ENCODE data around the gene GMPS. TPM values are rescaled to one million over a fixed set of nuclear protein-coding genes. Genes with fewer than 3 reads are reported as not detected.

Gene GMPS
- total RNA-seq, 6 donors from 2014 or later = 9.4 to 38.0 (median 28.5) TPM

DNA sequence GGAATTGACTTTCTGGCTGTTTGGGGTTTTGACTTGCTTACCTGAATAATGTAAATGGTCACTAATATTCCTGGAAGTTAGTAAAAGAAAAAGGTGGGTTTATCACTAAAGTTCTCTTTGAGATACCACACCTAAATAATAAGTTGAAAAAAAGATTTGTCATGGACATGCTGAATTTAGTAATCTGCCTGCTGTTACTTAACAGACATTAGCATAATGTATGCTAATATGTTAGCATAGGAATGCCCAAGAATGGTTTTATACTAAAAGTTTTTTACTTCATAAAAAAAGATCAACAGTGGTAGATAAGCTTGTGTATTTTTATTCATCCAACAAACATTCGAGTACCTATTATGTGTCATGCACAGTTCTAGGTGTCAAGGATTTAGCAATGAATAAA lies 36.5 kb downstream of the GMPS start:
- H3K36me3 ChIP-seq = peaks cover 6 to 69% (median 23%) of the 10 kb centered on the region in 4 donors

DNA sequence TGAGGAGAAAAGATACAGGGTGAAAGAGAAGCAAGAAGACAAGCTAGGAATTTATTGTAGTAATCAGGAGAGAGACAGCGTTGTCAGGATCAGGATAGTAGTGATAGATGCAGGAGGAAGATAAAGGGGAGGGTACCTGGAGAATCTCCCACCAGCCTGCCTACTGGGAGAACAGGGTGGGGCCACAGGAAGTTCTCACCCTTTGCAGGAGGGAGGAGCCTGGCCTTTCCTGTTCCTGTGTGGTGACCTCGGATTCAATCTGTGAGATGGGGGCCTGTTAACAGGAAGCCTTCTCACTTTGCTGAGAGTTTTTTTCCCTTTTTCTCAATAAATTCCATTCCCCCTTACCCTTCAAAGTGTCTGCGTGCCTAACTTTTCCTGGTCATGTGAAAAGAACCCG lies 37.6 kb downstream of the GMPS start:
- H3K36me3 ChIP-seq = peaks cover 10 to 75% (median 23%) of the 10 kb centered on the region in 4 donors
- ATAC-seq (ENCODE audit: low FRiP score in 2 of 2) (no peak), DNase-seq (no peak)
- no peaks in the 10 kb centered on the region for H3K9me3 ChIP-seq
- H3K4me3 ChIP-seq = no peak overlapping the region
- WGBS, 2 donors = 47 to 72% methylated on average over 4 of the region's 4 CpGs
- TF ChIP-seq EP300 (IDR thresholded peaks at IDR 0.05) (no peak), POLR2AphosphoS5 (IDR thresholded peaks at IDR 0.05) (no peak), POLR2A (IDR thresholded peaks at IDR 0.05) (no peak)
- TF ChIP-seq, protein P1, sequence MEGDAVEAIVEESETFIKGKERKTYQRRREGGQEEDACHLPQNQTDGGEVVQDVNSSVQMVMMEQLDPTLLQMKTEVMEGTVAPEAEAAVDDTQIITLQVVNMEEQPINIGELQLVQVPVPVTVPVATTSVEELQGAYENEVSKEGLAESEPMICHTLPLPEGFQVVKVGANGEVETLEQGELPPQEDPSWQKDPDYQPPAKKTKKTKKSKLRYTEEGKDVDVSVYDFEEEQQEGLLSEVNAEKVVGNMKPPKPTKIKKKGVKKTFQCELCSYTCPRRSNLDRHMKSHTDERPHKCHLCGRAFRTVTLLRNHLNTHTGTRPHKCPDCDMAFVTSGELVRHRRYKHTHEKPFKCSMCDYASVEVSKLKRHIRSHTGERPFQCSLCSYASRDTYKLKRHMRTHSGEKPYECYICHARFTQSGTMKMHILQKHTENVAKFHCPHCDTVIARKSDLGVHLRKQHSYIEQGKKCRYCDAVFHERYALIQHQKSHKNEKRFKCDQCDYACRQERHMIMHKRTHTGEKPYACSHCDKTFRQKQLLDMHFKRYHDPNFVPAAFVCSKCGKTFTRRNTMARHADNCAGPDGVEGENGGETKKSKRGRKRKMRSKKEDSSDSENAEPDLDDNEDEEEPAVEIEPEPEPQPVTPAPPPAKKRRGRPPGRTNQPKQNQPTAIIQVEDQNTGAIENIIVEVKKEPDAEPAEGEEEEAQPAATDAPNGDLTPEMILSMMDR (IDR thresholded peaks at IDR 0.05) = no peak
- no peaks in the 10 kb centered on the region for H3K4me1 ChIP-seq
- no peaks in the 10 kb centered on the region for H3K27me3 ChIP-seq
- H3K27ac ChIP-seq = no peak overlapping the region

More for the DNA sequence above, 36.5 kb downstream of the GMPS start:
- ATAC-seq (ENCODE audit: low FRiP score in 2 of 2) (no peak), DNase-seq (no peak)
- no peaks in the 10 kb centered on the region for H3K9me3 ChIP-seq
- WGBS, 2 donors = 100% methylated on average over 1 of the region's 1 CpG
- no peaks in the 10 kb centered on the region for H3K27me3 ChIP-seq
- TF ChIP-seq, protein P1 (IDR thresholded peaks at IDR 0.05) = no peak
- no peak for TF ChIP-seq POLR2A (IDR thresholded peaks at IDR 0.05)
- TF ChIP-seq EP300 (IDR thresholded peaks at IDR 0.05) = no peak
- TF ChIP-seq POLR2AphosphoS5 (IDR thresholded peaks at IDR 0.05) = no peak
- no peaks in the 10 kb centered on the region for H3K4me1 ChIP-seq
- no peak overlapping the region for H3K4me3 ChIP-seq
- no peak overlapping the region for H3K27ac ChIP-seq

DNA sequence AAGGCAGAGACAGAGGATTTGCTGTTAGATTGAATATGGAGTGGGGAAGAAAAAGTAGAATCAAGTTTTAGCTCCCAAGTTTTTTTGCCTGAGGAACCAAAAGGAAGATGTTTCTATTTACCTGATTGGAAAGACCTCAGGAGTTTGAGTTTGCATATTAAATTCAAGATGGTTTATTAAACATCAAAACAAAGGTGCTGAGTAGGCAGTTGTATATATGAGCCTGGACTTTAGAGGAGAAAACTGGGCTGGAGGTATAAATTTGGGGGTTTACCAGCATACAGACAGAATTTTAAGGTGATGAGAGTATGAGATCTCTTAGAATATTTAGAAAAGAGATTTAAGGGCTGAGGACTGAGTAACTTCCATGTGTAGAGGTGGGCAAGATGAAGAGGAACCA lies 38.2 kb downstream of the GMPS start:
- H3K27ac ChIP-seq = no peak overlapping the region
- no peak for ATAC-seq (ENCODE audit: low FRiP score in 2 of 2)
- DNase-seq = no peak
- H3K9me3 ChIP-seq = no peaks in the 10 kb centered on the region
- no peaks in the 10 kb centered on the region for H3K27me3 ChIP-seq
- TF ChIP-seq POLR2A (IDR thresholded peaks at IDR 0.05) (no peak), EP300 (IDR thresholded peaks at IDR 0.05) (no peak), POLR2AphosphoS5 (IDR thresholded peaks at IDR 0.05) (no peak)
- TF ChIP-seq, protein P1 (IDR thresholded peaks at IDR 0.05) = no peak
- no peaks in the 10 kb centered on the region for H3K4me1 ChIP-seq
- H3K36me3 ChIP-seq = peaks cover 10 to 74% (median 23%) of the 10 kb centered on the region in 4 donors
- H3K4me3 ChIP-seq = no peak overlapping the region

- Histone ChIP-seq H3K27ac (no peak overlapping the region), H3K27me3 (no peaks in the 10 kb centered on the region)
These were observed 41.6 kb downstream of the GMPS start for GRCh38 chr3:155912090-155912489.

More at GRCh38 chr3:155912090-155912489, 41.6 kb downstream of the GMPS start:
- no peak for ATAC-seq (ENCODE audit: low FRiP score in 2 of 2)
- no peak for DNase-seq
- H3K9me3 ChIP-seq = no peaks in the 10 kb centered on the region
- no peak overlapping the region for H3K4me3 ChIP-seq
- peaks cover 11 to 73% (median 35%) of the 10 kb centered on the region in 4 donors for H3K36me3 ChIP-seq
- no peaks in the 10 kb centered on the region for H3K4me1 ChIP-seq
- no peak for TF ChIP-seq POLR2AphosphoS5 (IDR thresholded peaks at IDR 0.05)
- TF ChIP-seq, protein P1 (IDR thresholded peaks at IDR 0.05) = no peak
- no peak for TF ChIP-seq EP300 (IDR thresholded peaks at IDR 0.05)
- TF ChIP-seq POLR2A (IDR thresholded peaks at IDR 0.05) = no peak
